ENCODE measurements around the gene FAM156A. TPM values are rescaled to one million over a fixed set of nuclear protein-coding genes. Genes with fewer than 3 reads are reported as not detected.
"Not testable (repeated sequence)": the region's sequence is repeated elsewhere in the genome, so short reads cannot be mapped to it uniquely, and the experiment has no call there.

FAM156A gene
- total RNA-seq, 2 experiments from 2014 or later = 22.7 to 23.7 TPM

DNA sequence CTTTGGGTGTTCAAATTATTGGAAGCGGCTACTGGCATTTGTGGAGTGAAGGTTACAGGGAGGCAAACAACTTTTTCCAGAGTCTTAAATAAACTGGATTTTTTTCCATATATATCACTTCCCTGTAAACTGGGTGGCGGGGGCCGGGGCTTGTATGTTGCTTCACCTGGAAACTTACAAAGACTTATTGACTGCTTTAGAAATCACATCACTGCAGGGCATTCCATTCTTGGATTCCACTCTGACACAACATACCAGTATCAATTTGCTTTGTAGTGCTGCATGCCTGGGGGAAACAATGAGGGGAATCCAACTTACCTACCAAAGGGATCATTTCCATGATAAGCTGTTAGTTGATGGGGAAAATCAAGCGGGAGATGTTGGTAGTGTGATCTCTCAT lies 21.7 kb upstream of the FAM156A start:
- Mint-ChIP-seq H3K27me3 (no peaks in the 10 kb centered on the region), H3K9me3 (no peaks in the 10 kb centered on the region), H3K27ac (no peak overlapping the region), H3K36me3 (no peaks in the 10 kb centered on the region), H3K4me1 (no peaks in the 10 kb centered on the region), H3K4me3 (no peak overlapping the region)
- DNase-seq = no peak

GRCh38 chrX:52979568-52979967 lies 21.2 kb upstream of the FAM156A start:
- no peak for DNase-seq
- Mint-ChIP-seq H3K9me3 (no peaks in the 10 kb centered on the region), H3K27ac (no peak overlapping the region), H3K36me3 (no peaks in the 10 kb centered on the region), H3K4me3 (no peak overlapping the region), H3K4me1 (no peaks in the 10 kb centered on the region), H3K27me3 (no peaks in the 10 kb centered on the region)

DNA sequence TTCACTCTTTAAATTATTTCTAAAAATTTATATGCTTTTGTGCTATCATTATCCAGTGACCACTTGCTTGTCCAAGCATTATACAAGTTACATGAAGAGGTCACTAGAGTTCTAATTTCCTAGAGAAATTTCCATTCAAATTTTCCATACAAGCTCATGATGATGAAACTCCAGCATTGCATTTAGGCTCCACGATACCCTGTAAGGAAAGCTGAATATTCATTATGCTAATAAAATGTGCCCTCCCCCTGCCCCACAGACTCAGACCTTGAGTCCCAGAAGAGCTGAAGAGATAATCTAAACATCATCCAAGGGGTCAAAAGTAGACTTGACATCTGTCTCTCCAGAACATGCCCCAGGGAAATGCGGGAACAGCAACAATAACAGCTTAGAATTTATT lies 19.6 kb upstream of the FAM156A start:
- Mint-ChIP-seq H3K36me3 (no peaks in the 10 kb centered on the region), H3K27me3 (no peaks in the 10 kb centered on the region), H3K27ac (no peak overlapping the region), H3K4me3 (no peak overlapping the region), H3K9me3 (no peaks in the 10 kb centered on the region), H3K4me1 (no peaks in the 10 kb centered on the region)
- DNase-seq = no peak

DNA sequence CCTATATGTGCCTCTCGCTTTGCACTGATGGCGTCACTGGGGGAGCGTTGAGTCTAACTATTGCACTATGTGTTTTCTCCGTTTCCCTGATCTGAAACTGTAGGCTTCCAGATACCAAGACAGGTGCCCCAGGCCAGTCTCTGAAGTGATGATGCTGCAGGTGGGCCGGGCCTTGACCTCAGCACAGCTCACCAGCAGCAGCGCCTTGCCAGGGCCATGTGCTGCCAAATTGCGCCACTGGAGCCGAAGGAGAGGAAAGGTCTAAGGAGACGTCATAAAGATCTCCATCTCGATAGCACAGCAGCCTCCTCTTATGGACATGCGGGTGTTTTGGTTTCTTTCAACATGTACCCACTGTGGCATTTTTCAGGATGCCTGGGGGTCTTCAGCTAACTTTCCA lies 17.3 kb upstream of the FAM156A start:
- H3K27ac Mint-ChIP-seq, H3K27me3 Mint-ChIP-seq, H3K4me3 Mint-ChIP-seq, H3K9me3 Mint-ChIP-seq, H3K4me1 Mint-ChIP-seq, DNase-seq, H3K36me3 Mint-ChIP-seq: not testable (repeated sequence)

DNA sequence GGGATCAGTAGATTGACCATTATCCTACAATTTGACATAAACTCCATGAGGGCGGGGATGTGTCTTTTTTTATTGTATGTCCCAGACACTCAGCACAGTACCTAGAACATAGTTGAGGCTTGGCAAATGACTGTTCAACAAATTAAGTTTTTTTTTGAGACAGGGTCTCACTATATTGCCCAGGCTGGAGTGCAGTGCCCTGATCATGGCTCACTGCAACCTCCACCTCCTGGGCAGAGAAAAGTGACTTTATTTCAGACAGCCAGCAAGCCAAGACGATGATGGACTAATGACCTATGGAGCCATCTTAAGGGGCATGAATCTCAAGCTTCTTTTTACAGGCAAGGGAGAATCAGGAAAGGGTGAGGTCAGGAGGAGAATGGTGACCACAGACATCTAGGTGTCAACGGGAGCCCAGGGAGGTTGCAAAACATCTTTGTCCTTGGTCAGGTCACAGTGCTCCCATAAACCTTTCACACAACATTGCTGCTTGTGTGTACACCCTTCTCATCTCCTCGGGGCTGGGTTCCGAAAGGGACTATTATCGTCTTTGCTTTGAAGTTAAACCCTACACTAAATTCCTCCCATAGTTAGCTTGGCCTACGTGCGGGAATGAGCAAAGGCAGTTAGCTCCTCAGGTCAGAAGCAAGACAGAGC lies 16.1 kb upstream of the FAM156A start:
- H3K36me3 Mint-ChIP-seq, H3K4me3 Mint-ChIP-seq, DNase-seq, H3K27ac Mint-ChIP-seq, H3K4me1 Mint-ChIP-seq, H3K9me3 Mint-ChIP-seq, H3K27me3 Mint-ChIP-seq: not testable (repeated sequence)

- not testable (repeated sequence) for H3K4me3 Mint-ChIP-seq, H3K36me3 Mint-ChIP-seq, H3K9me3 Mint-ChIP-seq, H3K4me1 Mint-ChIP-seq, H3K27ac Mint-ChIP-seq, DNase-seq, H3K27me3 Mint-ChIP-seq
These were observed 9.6 kb upstream of the FAM156A start for GRCh38 chrX:52967922-52968321.

DNA sequence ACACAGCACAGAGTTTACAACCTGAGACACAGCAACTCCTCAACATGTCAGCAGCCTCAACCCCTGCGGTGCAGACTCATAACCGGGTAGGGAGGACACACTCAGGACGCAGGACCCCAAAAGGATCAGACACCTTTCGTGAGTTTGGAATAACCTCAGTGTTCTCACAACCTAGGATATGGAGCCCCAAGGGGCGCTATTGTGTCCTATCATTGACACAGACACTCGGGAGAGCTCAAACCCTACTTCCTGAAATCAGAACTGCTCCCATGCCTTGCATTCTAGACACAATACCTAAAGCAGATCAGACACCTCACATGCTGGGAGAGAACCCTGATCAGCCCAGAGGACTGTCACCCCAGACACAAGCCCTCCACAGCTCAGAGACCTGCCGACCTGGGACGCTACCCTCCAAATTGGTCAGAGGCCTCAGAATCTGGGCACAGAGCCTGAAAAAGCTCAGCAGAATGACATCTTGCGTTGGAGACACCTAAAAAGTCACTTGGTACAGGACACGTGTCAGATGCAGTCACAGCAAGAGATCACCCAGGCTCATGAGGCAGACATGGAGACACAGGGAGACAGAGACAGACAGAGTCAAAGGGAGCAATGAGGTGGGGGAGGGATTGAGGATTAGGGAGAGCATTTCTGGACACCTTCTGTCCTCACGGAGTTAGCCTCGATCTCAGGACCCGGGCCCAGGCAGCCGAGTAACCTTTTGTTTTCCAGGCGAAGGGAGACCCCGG lies 8.8 kb upstream of the FAM156A start:
- not testable (repeated sequence) for H3K4me3 Mint-ChIP-seq, H3K9me3 Mint-ChIP-seq, H3K4me1 Mint-ChIP-seq, H3K27ac Mint-ChIP-seq, H3K27me3 Mint-ChIP-seq, DNase-seq, H3K36me3 Mint-ChIP-seq

DNA sequence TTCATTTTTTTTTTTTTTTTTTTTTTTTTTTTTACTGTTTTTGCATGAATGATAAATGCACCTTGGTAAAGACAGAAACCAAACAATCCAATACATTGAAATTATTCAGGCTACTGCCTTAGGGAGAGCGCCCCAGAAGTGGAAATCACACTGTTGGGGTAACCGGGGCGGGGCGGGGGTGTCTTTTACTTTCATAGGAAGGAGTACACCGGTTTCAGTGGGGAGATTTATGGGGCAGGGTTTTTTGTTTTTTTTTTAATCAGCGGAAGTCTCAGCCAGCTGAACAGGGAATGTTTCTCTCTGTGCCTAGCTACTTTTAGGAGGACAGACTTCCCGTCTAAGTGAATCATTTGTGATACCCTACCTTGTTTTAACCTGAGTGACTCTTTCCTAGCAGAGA lies 643 bp upstream of the FAM156A start:
- H3K27me3 Mint-ChIP-seq, H3K27ac Mint-ChIP-seq, H3K4me3 Mint-ChIP-seq, H3K36me3 Mint-ChIP-seq, DNase-seq, H3K4me1 Mint-ChIP-seq, H3K9me3 Mint-ChIP-seq: not testable (repeated sequence)

DNA sequence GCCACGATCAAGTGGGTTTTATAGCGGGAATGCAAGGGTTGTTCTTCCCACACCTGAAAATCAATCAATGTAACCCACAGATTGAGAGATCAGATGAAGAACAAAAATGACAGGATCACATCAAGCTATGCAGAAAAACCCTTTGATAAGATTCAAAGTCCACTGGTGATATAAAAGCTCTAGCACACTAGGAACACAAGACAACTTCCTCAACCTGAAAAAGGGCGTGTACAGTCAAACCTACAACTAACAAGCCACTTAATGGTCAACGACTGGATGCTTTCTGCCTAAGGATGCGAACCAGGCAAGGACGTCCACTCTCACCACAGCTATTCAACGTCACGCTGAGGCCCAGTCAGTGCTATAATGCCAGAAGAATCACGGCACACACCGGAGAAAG lies 8.4 kb downstream of the FAM156A start:
- not testable (repeated sequence) for H3K27ac Mint-ChIP-seq, H3K9me3 Mint-ChIP-seq, H3K36me3 Mint-ChIP-seq, DNase-seq, H3K4me1 Mint-ChIP-seq, H3K4me3 Mint-ChIP-seq, H3K27me3 Mint-ChIP-seq

DNA sequence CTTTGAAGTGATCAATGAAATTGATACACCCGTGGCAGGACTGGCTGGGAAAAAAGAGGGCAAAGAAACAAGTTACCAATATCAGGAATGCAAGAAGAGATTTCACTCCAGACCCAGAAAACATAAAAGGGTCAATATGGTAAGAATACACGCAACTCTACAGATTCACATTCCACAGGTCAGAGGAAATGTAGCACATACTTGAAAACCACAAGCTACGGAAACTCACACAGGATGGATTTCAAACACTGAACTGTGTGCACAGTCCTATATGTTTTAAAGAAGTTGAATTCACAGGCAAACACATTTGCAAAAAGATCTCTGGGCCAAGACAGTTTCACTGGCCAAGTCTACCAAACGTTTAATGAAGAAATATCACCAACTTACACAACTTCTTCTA lies 9.0 kb downstream of the FAM156A start:
- not testable (repeated sequence) for H3K27ac Mint-ChIP-seq, H3K4me1 Mint-ChIP-seq, H3K36me3 Mint-ChIP-seq, H3K27me3 Mint-ChIP-seq, H3K9me3 Mint-ChIP-seq, H3K4me3 Mint-ChIP-seq, DNase-seq

GRCh38 chrX:52948265-52948664 lies 10.1 kb downstream of the FAM156A start:
- not testable (repeated sequence) for H3K4me1 Mint-ChIP-seq, H3K27ac Mint-ChIP-seq, H3K36me3 Mint-ChIP-seq, H3K4me3 Mint-ChIP-seq, H3K9me3 Mint-ChIP-seq, DNase-seq, H3K27me3 Mint-ChIP-seq

GRCh38 chrX:52947501-52947900 lies 10.8 kb downstream of the FAM156A start:
- not testable (repeated sequence) for H3K4me3 Mint-ChIP-seq, H3K27me3 Mint-ChIP-seq, H3K9me3 Mint-ChIP-seq, DNase-seq, H3K36me3 Mint-ChIP-seq, H3K4me1 Mint-ChIP-seq, H3K27ac Mint-ChIP-seq

DNA sequence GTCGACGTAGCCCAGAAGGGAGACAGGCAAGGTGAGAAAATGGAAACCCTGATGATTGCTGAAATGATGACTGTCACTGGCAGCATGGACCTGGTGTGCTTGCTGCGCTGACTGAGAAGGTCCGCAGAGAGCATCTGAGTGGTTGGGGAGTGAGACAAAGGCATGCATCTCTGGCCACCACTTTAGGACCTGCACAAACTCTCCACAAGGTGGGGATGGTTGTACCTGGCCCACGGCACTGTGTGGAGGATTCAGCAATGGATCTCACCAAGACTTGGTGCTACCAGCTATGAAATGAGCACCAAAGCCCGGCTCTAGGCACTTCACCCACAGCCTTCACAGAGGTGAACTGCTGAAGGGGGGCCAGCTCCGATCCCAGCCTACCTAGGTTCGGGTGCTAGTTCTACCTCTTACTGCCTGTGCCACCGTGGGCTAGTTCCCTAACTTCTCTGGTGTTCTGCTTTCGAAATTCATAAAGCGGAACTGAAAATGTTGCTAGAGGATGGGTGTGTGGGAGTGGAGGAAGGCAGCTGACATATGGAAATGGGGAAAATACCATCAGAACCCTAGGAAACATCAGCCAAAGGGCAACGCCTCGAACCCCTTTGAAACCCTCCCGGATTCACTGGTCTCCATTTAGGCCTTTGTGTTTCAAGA lies 12.4 kb downstream of the FAM156A start:
- H3K4me3 Mint-ChIP-seq, H3K36me3 Mint-ChIP-seq, H3K9me3 Mint-ChIP-seq, DNase-seq, H3K4me1 Mint-ChIP-seq, H3K27me3 Mint-ChIP-seq, H3K27ac Mint-ChIP-seq: not testable (repeated sequence)

DNA sequence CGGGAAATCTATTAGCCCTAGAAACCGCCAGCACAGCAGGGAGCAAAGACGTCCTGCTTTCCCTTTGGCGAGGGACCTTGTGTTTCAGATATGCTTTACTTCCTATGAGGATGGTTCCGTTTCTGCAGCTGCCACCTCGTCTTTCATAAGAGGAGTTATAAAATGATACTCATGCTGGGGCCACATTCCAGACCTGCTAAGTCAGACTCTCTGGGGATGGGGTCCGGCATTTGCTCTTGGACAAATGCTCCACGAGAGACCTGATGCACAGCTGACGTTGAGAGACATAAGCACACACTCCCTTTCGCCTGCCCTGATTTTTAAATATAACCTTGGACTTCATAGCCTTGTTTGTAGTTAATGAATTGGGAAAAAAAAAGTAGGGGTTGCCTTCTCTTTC lies 16.6 kb downstream of the FAM156A start:
- not testable (repeated sequence) for H3K9me3 Mint-ChIP-seq, H3K36me3 Mint-ChIP-seq, H3K4me3 Mint-ChIP-seq

DNA sequence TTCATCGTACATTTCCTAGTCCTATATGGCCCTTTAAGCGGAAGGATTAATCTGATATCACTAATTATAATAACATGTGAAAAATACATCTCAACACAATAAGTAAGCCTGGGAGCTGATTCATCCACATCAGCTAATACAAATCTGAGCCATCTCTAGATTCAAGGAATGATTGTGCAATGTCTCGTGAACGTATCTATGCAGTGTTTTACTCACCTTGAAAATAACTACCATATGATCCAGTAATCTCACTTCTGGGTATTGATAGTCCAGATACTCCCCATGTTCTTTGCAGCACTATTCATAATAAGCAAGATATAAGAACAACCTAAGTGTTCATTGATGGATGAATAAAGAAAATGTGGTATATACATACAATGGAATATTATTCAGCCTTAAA lies 17.6 kb downstream of the FAM156A start:
- H3K4me1 Mint-ChIP-seq, DNase-seq, H3K9me3 Mint-ChIP-seq, H3K36me3 Mint-ChIP-seq, H3K27ac Mint-ChIP-seq, H3K27me3 Mint-ChIP-seq, H3K4me3 Mint-ChIP-seq: not testable (repeated sequence)

More for the DNA sequence above, 16.6 kb downstream of the FAM156A start:
- not testable (repeated sequence) for H3K27me3 Mint-ChIP-seq, DNase-seq, H3K4me1 Mint-ChIP-seq, H3K27ac Mint-ChIP-seq

- Mint-ChIP-seq H3K4me3 (peak overlapping the region; percentile 90), H3K27ac (peak overlapping the region; percentile 98)
- H3K4me1 Mint-ChIP-seq, H3K27me3 Mint-ChIP-seq, H3K36me3 Mint-ChIP-seq, H3K9me3 Mint-ChIP-seq, DNase-seq: not testable (repeated sequence)
These were observed 22.9 kb downstream of the FAM156A start for GRCh38 chrX:52935470-52935784.
